ENCODE measurements around the gene FSTL3.

DNA sequence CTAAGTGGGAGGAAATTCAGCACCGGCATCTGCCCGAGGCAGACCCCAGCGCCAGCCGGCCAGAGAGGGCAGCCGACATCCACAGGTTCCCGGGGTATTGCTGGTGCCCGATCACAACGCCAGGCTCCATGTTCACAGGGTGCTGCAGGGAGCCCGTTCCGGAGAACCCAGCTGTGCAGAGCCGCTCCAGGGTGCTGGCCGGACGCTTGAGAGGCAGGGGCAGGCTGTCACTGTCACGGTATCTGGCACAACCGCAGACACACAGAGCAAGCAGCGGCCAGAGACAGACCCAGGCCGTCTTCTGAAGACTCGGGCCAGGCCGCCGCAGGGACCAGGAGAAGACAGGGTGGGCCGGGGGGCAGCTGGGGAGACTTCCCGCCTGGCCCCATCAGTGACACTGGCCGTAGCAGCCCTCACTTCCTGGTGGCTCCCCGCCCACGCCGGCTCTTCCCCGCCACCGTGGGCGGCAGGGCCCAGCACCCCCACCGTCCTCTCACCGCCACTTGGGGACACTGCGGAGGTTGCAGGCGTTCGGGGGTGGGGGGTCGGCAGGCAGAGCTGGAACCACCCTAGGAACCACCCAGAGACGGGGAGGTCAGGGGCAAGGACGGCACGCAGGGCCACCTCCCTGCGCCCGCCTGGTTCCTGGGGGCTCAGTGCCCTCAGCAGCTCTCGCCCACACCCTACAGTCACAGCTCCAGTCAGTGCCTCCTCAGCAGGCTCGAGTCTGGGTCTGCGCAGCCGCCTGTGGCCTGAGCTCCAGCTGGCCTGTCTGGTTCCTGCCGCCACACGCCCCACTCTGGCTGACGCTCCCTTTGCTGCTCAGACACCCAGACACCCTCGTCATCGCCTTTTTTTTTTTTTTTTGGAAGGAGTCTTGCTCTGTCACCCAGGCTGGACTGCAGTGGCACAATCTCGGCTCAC lies 17.0 kb upstream of the FSTL3 start:
- no peak for TF ChIP-seq CTCF (IDR thresholded peaks at IDR 0.05; ENCODE audit: low read length)
- no peak for TF ChIP-seq EZH2phosphoT487 (IDR thresholded peaks at IDR 0.05; ENCODE audit: low read length)
- TF ChIP-seq EZH2 (optimal IDR thresholded peaks at IDR 0.05; ENCODE audit: low read depth, low read length), result no peak

Measured in MM.1S (cell line).